Putamen (tissue), 1 donor: ENCODE data around the gene CBLB.

Source experiments
- DNase-seq: peaks from one replicate; pipeline ENCODE4 v3.0.0-alpha.2; 2016; ENCODE audit warnings: low spot score

The CBLB gene

DNA sequence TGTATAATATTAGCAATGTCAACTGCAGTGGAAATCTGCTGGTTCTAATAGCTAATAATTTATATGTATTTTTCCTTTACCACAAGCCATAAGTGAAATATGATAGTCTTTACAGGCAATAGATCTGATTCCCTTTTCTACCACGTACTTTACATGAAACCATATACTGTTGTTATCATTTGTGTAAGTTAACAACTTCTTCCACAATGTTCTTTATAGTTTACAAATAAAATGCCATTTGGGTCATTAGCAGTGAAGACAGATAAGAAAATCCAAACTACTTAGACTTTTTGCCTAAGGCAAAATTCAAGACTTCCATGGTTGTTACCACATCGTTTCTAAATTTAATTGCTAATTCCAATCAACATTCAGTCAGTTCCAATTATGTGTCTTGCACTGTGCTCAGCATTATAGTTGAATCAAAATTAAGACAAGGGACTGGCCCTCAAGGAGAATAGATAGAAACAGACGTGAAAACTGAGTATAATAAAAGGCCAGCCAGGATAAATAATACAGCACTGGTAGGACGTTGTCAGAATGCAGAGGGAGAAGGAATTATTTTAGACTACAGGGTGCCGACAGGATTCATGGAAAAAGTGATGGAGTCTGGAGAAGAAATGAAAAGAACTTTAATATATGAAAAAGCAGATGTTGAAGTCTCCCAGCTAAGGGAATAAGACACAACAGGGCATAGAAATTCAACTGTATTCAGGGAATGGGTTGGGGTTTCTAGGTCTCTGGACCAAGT lies 252.3 kb downstream of the CBLB start:
- DNase-seq, result no peak

DNA sequence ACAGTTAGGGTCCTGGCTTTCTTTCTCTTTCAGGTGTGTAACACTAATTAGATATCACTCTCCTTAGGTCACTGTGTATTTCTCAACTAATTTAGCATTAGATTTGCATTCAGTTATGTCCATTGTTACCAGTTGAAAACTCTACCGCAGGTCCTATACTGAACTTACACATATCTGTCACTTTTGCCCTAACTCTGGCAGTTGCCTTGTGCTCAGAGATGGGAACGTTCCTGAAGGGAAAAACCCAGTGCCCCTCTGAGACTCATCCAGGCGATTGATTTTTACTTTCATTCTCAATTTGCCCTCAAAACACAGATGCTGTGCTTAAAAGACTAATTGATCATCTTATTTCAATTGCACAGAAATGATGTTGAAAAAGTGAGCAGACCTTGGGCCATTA lies 253.0 kb downstream of the CBLB start:
- no peak for DNase-seq

DNA sequence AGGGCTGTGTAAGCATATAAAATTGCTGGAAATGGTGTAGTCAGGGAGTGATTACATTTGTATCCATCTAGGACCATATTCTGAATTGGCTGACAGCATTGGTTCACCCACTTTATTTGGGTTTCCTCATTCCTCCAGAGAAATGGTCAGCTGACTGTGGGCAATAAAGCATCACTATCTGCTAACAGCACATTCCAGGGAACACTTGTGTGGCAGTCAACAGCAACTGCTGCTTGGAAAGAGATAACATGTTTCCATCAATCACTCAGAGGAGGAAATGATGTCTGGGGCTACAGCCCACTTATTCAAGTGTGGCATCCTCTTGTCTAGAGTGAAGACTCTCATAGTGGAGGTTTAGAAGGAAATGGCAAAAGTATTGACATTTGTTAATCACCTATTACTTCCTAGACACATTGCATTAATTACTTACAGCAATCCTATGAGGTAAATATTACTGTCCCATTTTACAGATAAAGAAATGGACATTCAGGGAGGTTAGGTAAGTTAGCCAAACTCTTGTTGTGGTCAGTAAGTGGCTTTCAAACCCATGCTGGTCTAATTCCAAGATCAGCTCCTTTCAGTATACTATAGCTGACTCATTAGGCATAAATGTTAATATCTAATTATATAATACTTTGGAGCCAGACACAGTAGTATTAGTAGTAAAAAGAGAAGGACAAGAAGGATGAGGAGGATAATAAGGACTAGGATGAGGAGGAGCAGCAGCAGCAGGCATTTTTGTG lies 254.4 kb downstream of the CBLB start:
- no peak for DNase-seq

GRCh38 chr3:105613120-105613519 lies 255.7 kb downstream of the CBLB start:
- DNase-seq, result no peak

DNA sequence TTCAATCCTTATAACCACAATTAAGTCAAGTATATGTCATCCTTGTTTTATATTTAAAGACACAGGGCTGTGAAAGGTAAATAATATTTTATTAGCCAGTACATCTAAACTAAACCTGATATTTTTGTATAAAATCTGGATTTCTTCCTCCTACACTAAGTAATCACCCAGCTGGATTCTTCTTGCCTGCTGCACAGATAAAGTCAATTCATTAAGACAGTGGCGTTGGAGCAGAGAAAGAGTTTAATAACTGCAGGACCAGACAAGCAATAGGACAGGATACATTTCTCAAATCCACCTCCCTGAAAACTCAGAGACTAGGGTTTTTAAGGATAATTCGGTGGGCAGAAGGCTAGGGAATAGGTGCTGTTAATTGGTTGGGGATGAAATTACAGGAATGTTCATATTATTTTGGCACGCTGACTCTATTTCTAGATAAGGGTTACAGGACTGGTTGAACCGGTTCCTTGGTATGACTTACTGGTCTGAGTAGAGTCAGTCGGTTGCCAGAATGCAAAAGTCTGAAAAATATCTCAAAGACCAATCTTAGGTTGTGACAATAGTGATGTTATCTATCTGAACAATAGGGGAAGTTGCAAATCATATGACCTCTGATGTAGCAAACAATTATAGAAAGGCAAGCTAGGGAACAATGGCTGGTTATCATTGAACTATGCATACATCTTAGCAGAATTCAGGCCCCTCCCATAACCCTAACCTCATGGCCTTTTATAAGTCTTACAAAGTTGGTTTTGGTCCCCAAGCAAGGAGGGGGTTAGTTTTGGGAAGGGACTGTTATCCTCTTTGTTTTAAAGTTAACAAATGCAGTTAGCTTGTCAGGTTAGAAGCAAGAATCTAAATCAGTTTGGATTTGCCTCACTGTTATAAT lies 257.3 kb downstream of the CBLB start:
- no peak for DNase-seq

DNA sequence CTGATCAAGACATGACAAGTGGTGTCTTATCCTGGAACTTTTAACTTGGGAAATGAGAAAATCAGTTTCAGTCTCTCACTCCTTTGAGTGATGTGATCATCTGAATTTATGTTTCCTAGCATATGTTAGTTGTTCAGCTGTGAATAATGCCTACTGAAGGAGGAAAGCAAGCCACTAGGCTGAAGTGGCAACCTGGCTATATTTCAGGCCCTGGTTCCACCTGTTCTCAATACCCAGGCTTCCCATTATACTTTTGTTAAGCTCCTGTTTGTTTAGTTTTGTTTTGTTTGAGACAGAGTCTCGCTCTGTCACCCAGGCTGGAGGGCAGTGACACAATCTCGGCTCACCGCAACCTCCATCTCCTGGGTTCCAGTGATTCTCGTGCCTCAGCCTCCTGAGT lies 258.3 kb downstream of the CBLB start:
- DNase-seq, result no peak

DNA sequence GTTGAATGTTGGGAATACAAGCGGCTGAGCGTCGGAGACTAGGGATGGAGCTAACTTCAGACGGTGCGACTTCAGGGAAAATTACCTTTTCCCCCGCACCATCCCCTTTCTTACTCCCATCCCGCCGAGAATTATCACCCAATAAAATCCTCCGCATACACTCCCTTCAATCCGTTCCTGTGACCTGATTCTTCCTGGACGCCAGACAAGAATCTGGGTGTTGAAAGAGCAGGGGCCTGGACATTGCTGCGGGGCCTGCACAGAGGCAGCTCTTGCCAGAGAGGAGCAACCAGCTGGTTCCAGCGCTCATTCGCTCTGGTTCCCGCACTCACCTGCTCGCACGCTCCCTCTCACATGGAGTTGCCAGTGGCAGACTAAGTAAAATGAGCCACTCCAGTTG lies 260.2 kb downstream of the CBLB start:
- no peak for DNase-seq

- no peak for DNase-seq
Observed at GRCh38 chr3:105606016-105606415, 262.8 kb downstream of the CBLB start.
